ENCODE data around the gene GMPPB. TPM values are rescaled to one million over a fixed set of nuclear protein-coding genes. Genes with fewer than 3 reads are reported as not detected.

The GMPPB gene
- 51.2 and 56.5 TPM in 2 replicates for total RNA-seq

DNA sequence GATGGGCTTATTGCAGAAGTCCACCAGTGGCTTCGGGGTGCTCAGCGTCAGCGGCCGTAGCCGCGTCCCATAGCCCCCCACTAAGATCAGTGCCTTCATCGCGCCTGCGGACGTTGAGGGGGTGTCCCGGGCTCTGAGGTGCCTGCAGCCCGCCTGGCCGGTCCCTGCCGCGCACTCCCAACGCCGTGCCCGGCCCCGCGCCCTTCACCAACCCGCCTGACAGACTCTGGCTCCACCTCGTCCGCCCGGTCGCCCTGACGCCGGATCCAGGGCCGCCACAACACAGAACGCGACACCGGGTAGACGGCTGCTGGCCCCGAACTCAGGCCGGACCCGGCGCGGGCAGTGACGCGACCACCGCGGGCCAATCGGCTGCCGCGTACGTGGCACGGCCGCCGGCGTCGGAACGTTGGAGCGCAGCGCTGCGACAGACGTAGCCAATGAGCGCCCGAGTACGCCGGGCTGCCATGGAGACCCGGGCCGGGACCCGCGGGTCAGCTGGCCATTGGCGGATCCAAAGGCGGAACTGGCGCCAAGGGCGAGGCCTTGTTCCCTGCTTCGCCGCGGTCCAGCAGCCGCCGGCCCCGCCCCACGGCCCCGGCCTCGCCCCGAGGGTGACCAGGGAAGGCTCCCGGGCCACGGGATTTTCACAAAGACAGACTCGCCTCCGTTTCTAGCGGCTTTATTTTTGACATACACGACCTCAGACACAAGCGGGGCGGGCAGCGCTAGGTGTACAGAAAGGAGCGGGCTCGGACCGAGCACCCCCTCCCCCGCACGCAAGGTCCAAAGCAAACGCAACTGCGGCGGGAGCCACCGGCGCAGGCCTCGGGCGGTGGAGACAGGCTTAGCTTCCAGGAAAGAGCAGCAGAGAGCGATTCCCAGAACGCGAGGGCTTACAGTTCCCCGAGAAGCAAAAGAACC lies at the start of gene GMPPB:
TSS of gene GMPPB (minus strand) at position 324 of the 924 bp plus-strand sequence. CDS start at position 99, 225 bp downstream.

DNA sequence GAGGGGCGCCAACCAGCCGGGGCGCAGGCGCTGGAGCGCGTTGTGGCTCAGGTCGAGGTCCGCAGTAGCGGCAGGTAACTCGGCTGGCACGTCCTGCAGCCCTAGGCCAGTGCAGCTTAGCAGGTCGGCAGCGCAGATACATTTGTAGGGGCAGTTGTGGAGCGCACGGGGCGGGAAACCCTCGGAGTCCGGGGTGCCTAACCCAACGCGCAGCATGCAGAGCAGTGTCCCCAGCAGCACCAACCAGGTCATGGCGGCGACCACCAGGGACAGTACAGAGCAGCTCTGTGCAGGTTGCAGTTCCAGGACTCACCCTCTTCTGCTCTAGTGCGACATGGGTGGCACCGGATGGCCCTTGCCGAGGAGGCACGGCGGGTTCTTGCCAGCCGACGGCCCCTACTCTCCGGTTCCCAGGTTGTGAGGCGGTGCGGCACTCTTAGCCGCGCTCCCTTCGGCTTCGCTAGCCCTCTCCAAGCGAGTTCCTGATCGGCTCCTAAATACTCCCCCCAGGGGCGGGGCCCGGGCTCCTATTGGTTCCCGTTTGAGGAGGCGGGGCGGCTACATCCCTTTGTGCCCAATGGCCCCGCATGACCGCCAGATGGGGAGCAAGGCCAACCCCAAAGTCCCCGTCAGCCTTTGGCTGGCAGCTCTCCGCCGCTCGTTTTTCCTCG lies 4.4 kb downstream of the GMPPB start, which contains the start of gene AMIGO3:
TSS of gene AMIGO3 (minus strand) at position 471 of the 671 bp plus-strand sequence. CDS start at position 252, 219 bp downstream.

DNA sequence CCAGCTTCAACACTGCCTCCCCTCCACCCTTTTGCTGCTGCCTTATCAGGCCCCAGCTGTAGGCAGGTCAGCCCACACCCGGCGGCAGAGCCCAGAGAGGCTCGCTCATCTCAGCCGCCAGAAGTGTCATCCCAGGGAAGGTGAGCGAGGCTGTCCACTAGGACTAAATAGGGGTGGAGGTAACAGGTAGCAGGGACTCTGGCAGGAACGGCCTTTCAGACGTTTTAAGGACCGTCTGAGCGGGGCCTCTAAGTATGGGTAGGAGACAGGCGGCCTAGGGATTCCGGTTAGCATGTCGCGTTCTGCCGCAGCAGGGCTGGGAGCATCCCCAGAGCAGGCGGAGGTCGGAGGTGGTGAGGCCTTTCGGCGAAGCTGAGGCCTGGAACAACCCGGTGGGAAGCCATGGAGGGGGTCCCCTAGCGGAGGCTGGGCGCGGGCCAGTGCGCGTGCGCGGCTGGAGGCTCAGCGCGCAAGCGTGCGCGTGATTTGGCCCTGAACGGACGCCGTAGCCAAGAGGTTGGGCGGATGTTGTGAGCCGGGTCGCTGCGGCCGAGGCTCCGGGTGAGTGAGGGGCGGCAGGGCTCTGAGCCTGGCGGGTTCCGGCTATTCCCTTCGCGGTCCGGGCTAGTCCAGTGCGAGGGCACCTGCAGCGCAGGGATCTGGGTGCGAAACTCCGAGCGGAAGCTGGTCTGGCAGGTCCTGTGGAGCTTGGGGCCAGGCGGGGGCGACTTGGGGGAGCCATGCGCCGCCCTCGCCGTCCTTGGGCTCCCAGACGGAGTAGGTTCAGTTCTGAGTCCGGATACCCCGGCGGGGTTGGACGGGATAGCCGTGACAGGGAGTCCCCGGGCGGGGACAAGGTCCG lies 34.5 kb downstream of the GMPPB start, which contains the start of the genes MST1 and RNF123:
TSS of gene MST1 (minus strand) at position 429 of the 862 bp plus-strand sequence. CDS start 783 bp downstream, outside the sequence.
TSS of gene RNF123 (plus strand) at position 512 of the 862 bp plus-strand sequence. CDS start 1,609 bp downstream, outside the sequence.

DNA sequence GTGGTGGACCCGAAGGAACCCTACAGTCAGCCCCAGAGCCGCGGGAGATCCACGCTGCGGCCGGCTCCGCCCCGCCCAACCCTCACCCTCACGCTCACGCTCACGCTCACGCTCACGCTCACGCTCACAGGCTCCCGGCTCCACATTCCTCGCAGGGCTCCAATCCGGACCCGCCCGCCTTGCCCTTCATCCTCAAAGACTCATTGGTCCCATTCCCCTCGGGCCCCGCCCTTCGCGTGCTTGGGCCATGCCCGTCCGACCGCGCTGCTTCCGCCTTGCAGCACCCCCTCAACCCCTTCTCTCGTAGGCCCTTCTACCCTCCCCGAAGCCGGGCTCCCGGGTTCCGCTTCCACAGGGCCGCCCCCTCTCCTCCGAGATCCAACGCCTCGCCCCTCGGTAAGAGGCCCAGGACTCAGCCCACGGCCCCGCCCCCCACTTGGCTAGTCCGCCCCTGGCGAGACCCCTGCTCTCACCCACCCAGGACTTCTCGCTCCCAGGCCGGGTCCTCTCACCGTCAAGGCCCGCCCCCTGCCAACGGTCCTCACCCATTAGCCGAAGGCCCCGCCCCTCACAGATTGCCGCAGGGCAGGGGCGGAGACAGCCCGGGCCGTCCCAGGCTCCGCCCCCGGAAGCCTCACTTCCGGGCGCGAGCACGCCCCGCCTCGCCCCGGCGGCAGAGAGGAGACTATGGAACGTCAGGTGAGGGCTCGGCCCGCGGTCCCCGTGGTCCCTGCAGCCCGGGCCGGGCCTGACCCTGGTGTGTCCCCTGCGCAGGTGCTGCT lies 49.8 kb downstream of the GMPPB start, which contains the start of gene APEH:
TSS of gene APEH (plus strand) at position 637 of the 782 bp plus-strand sequence. CDS start at position 688, 51 bp downstream.

Other genes with a start within 250 kb of the GMPPB start
- gene BSN, start 169.5 kb downstream of the GMPPB start, total RNA-seq: under 0.01 TPM in 2 replicates
- 91.8 and 125 TPM in 2 replicates for gene APEH, start 49.6 kb downstream of the GMPPB start, total RNA-seq
- gene MST1, start 34.5 kb downstream of the GMPPB start, total RNA-seq: 0.97 and 2.7 TPM in 2 replicates
- 20.8 and 22.7 TPM in 2 replicates for gene RNF123, start 34.4 kb downstream of the GMPPB start, total RNA-seq
- 0.32 TPM in 1 of 2 replicates, not detected in the other for gene AMIGO3, start 4.3 kb downstream of the GMPPB start, total RNA-seq
- 32.5 and 56.5 TPM in 2 replicates for gene IP6K1, start 62.6 kb upstream of the GMPPB start, total RNA-seq
- gene CDHR4, start 75.9 kb upstream of the GMPPB start, total RNA-seq: not detected in 2 replicates
- gene INKA1, start 79.3 kb upstream of the GMPPB start, total RNA-seq: 14.3 and 16.1 TPM in 2 replicates
- 18.2 and 69.8 TPM in 2 replicates for gene UBA7, start 90.0 kb upstream of the GMPPB start, total RNA-seq
- gene TRAIP, start 132.6 kb upstream of the GMPPB start, total RNA-seq: 4.9 and 5.2 TPM in 2 replicates
- not detected in 2 replicates for gene CAMKV, start 146.0 kb upstream of the GMPPB start, total RNA-seq
- gene MST1R, start 179.9 kb upstream of the GMPPB start, total RNA-seq: 0.30 and 0.97 TPM in 2 replicates
- 14.3 and 20.5 TPM in 2 replicates for gene MON1A, start 205.9 kb upstream of the GMPPB start, total RNA-seq
- 38.3 and 50.2 TPM in 2 replicates for gene RBM6, start 216.2 kb upstream of the GMPPB start, total RNA-seq